K562 (cell line): ENCODE measurements around the gene MASP1.

Source experiments
- ZFP36 ChIP-seq: fragments of 150-350 bp; IDR thresholded peaks from 2 replicates; pipeline ENCODE4 v1.6.1; 2018; ENCODE audit warnings: low read length, low read depth; ENCODE audit not compliant: partially characterized antibody
- ZNF57 ChIP-seq: fragments of 450-650 bp; formaldehyde crosslinking; IDR thresholded peaks from 2 replicates; pipeline ENCODE4 v1.4.0; 2020; ENCODE audit warnings: mild to moderate bottlenecking, moderate library complexity

- no peak for TF ChIP-seq ZNF57 (CRISPR knock-in tag)
- TF ChIP-seq ZFP36, result no peak
Observed at GRCh38 chr3:187305881-187306280, 14.3 kb upstream of the MASP1 start.
